OCI-LY7 (cell line): ENCODE data around the gene AIMP1.

ENCODE experiments used
- EZH2phosphoT487 ChIP-seq: fragments of 200-600 bp; sonication (generic); IDR thresholded peaks from 2 replicates; pipeline ENCODE4 v1.6.1; 2018; ENCODE audit warnings: low read depth, borderline replicate concordance, mild to moderate bottlenecking, mixed run types, antibody characterized with exemption, low read length, moderate library complexity, mixed read lengths
- TF ChIP-seq, protein P1 (sequence below): fragments of 200-600 bp; sonication (generic); conservative IDR thresholded peaks from 2 replicates; pipeline ENCODE4 v1.5.1; 2014; ENCODE audit warnings: mild to moderate bottlenecking, antibody characterized with exemption, low read length, moderate library complexity, mixed read lengths

DNA sequence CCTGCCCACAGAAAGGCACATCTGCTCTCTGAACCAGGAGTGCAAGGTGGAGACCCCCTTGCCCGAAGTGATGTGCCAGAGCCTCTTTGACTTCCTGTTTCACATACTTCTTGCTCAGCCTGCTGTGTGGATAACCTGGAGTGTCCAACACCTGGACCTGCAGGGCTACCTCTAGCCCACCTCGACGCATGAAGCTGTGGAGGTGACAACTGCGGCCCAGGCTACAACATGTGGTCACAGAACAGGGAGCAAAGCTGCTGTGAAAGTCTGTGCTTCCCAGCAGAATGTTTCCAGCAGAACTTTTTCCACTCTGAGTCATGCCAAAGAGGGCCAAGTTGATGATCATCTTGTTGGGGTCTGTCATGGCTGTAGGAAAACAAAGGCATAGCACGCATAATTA is 50.7 kb downstream of the AIMP1 start:
- TF ChIP-seq EZH2phosphoT487, result no peak
- TF ChIP-seq, protein P1, sequence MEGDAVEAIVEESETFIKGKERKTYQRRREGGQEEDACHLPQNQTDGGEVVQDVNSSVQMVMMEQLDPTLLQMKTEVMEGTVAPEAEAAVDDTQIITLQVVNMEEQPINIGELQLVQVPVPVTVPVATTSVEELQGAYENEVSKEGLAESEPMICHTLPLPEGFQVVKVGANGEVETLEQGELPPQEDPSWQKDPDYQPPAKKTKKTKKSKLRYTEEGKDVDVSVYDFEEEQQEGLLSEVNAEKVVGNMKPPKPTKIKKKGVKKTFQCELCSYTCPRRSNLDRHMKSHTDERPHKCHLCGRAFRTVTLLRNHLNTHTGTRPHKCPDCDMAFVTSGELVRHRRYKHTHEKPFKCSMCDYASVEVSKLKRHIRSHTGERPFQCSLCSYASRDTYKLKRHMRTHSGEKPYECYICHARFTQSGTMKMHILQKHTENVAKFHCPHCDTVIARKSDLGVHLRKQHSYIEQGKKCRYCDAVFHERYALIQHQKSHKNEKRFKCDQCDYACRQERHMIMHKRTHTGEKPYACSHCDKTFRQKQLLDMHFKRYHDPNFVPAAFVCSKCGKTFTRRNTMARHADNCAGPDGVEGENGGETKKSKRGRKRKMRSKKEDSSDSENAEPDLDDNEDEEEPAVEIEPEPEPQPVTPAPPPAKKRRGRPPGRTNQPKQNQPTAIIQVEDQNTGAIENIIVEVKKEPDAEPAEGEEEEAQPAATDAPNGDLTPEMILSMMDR, result no peak
